ENCODE measurements around the gene PNKP. TPM values are rescaled to one million over a fixed set of nuclear protein-coding genes. Genes with fewer than 3 reads are reported as not detected.

Gene PNKP
- total RNA-seq, 1 experiment from 2014 or later: 146 TPM

GRCh38 chr19:49847731-49848696 lies 19.4 kb downstream of the PNKP start:
- CTCF ChIA-PET: interaction anchor here (1.2 kb wide), 1 partner anchor 35 kb away, joined by 4 read pairs; the partner anchor contains the start of gene FUZ
- ATAC-seq (no peak), DNase-seq (ENCODE audit: low spot score) (no peak)
- peaks cover 21% of the 10 kb centered on the region for H3K36me3 Mint-ChIP-seq
- no peak overlapping the region for H3K27ac Mint-ChIP-seq
- no peak overlapping the region for H3K4me3 Mint-ChIP-seq
- H3K27me3 Mint-ChIP-seq (ENCODE audit: low read depth): peaks cover 3% of the 10 kb centered on the region; the same call in 1 of the 2 replicates
- peaks cover 20% of the 10 kb centered on the region for H3K4me1 Mint-ChIP-seq
- POLR2A ChIA-PET: interaction anchor here (1.0 kb wide), 1 partner anchor 17 kb away, joined by 5 read pairs; no protein-coding TSS in a partner anchor
- H3K9me3 Mint-ChIP-seq: peaks cover 10% of the 10 kb centered on the region
- TF ChIP-seq ZNF671 (CRISPR knock-in tag; IDR thresholded peaks at IDR 0.05) (no peak), JUN (CRISPR knock-in tag; IDR thresholded peaks at IDR 0.05) (no peak), HMGA2 (CRISPR knock-in tag; IDR thresholded peaks at IDR 0.05) (no peak), ATF6 (CRISPR knock-in tag; IDR thresholded peaks at IDR 0.05) (no peak), ZMAT4 (CRISPR knock-in tag; IDR thresholded peaks at IDR 0.05) (no peak), USF1 (CRISPR knock-in tag; IDR thresholded peaks at IDR 0.05) (peak; percentile 60; the same call in 1 of the 2 replicates), USF2 (CRISPR knock-in tag; IDR thresholded peaks at IDR 0.05) (peak; percentile 75), MLX (CRISPR knock-in tag; IDR thresholded peaks at IDR 0.05) (no peak), GABPB1 (CRISPR knock-in tag; IDR thresholded peaks at IDR 0.05) (no peak), IRF2 (CRISPR knock-in tag; IDR thresholded peaks at IDR 0.05; ENCODE audit: borderline replicate concordance, low read depth) (no peak), ZNF219 (CRISPR knock-in tag; IDR thresholded peaks at IDR 0.05; ENCODE audit: borderline replicate concordance) (no peak)

- H3K4me3 Mint-ChIP-seq: no peak overlapping the region
- CTCF ChIA-PET: no interaction called here
These were observed 21.0 kb downstream of the PNKP start for GRCh38 chr19:49846408-49846807.

DNA sequence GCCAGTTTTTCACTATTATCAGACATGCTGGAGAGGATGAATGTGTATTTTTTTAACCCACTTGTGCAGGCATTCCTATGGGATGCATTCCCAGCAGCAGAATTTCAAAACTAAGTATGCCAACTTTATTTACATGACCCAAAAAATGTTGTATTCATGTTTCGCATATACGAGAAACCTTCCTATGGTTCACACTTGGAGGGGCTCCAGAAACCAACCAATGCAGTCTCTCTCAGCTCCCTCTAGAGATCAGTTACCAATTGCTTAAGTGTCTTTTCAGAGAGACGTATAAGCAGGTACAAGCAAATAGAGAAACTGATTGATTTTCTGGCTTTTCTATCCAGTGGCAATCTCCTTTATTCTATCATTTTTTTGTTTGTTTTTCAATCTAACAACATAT lies 22.0 kb downstream of the PNKP start:
- peaks cover 16% of the 10 kb centered on the region for H3K36me3 Mint-ChIP-seq
- no peak overlapping the region for H3K27ac Mint-ChIP-seq
- no peaks in the 10 kb centered on the region; the same call in 1 of the 2 replicates for H3K27me3 Mint-ChIP-seq (ENCODE audit: low read depth)
- ATAC-seq (no peak), DNase-seq (ENCODE audit: low spot score) (no peak)
- H3K4me1 Mint-ChIP-seq: peaks cover 9% of the 10 kb centered on the region
- H3K4me3 Mint-ChIP-seq: no peak overlapping the region
- H3K9me3 Mint-ChIP-seq: peaks cover 10% of the 10 kb centered on the region
- CTCF ChIA-PET: interaction anchor here (0.6 to 1.9 kb wide), 5 partner anchors 13 to 128 kb away, joined by 3 to 9 read pairs (median 3); no protein-coding TSS in a partner anchor
- POLR2A ChIA-PET: no interaction called here
- TF ChIP-seq CBFB (CRISPR knock-in tag; IDR thresholded peaks at IDR 0.05; ENCODE audit: low read depth) (no peak), ZNF317 (CRISPR knock-in tag; IDR thresholded peaks at IDR 0.05; ENCODE audit: borderline replicate concordance, low read depth) (no peak), NR1H2 (CRISPR knock-in tag; IDR thresholded peaks at IDR 0.05) (no peak), MXD4 (CRISPR knock-in tag; IDR thresholded peaks at IDR 0.05; ENCODE audit: borderline replicate concordance) (no peak), ATF1 (CRISPR knock-in tag; IDR thresholded peaks at IDR 0.05) (no peak), ZNF423 (CRISPR knock-in tag; IDR thresholded peaks at IDR 0.05) (no peak), ZNF232 (CRISPR knock-in tag; IDR thresholded peaks at IDR 0.05) (no peak), E2F1 (CRISPR knock-in tag; IDR thresholded peaks at IDR 0.05) (no peak)
- TF ChIP-seq, protein P1, sequence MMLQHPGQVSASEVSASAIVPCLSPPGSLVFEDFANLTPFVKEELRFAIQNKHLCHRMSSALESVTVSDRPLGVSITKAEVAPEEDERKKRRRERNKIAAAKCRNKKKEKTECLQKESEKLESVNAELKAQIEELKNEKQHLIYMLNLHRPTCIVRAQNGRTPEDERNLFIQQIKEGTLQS (CRISPR knock-in tag; conservative IDR thresholded peaks at IDR 0.05): no peak
- TF ChIP-seq, protein P2, sequence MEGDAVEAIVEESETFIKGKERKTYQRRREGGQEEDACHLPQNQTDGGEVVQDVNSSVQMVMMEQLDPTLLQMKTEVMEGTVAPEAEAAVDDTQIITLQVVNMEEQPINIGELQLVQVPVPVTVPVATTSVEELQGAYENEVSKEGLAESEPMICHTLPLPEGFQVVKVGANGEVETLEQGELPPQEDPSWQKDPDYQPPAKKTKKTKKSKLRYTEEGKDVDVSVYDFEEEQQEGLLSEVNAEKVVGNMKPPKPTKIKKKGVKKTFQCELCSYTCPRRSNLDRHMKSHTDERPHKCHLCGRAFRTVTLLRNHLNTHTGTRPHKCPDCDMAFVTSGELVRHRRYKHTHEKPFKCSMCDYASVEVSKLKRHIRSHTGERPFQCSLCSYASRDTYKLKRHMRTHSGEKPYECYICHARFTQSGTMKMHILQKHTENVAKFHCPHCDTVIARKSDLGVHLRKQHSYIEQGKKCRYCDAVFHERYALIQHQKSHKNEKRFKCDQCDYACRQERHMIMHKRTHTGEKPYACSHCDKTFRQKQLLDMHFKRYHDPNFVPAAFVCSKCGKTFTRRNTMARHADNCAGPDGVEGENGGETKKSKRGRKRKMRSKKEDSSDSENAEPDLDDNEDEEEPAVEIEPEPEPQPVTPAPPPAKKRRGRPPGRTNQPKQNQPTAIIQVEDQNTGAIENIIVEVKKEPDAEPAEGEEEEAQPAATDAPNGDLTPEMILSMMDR (IDR thresholded peaks at IDR 0.05): no peak

More at GRCh38 chr19:49846408-49846807, 21.0 kb downstream of the PNKP start:
- Mint-ChIP-seq H3K36me3 (peaks cover 12% of the 10 kb centered on the region), H3K27ac (no peak overlapping the region), H3K27me3 (ENCODE audit: low read depth) (no peaks in the 10 kb centered on the region; the same call in 1 of the 2 replicates), H3K4me1 (peaks cover 9% of the 10 kb centered on the region), H3K9me3 (peaks cover 10% of the 10 kb centered on the region)
- no peak for ATAC-seq
- DNase-seq (ENCODE audit: low spot score): no peak
- POLR2A ChIA-PET: no interaction called here
- TF ChIP-seq ZNF317 (CRISPR knock-in tag; IDR thresholded peaks at IDR 0.05; ENCODE audit: borderline replicate concordance, low read depth) (no peak), ZNF121 (CRISPR knock-in tag; IDR thresholded peaks at IDR 0.05) (peak; percentile 74; the same call in 1 of the 2 replicates)
